OCI-LY3 (cell line): ENCODE measurements around the gene HHLA2.

Experiments used
- H2AFZ ChIP-seq: fragments of 200-600, 300-600 bp; shearing (Covaris generic); 2 replicates; pipeline ENCODE4 v1.6.0; 2014; ENCODE audit warnings: antibody characterized with exemption, low read depth, low read length
- H3K27ac ChIP-seq: fragments of 200-600, 300-600 bp; sonication (generic); 2 replicates; pipeline ENCODE4 v1.5.1; 2014; ENCODE audit warnings: mild to moderate bottlenecking, low read length, moderate library complexity, mixed read lengths
- H3K27me3 ChIP-seq: fragments of 200-600, 300-600 bp; sonication (generic); 2 replicates; pipeline ENCODE4 v1.6.1; 2014; ENCODE audit warnings: low read depth, low read length, mixed read lengths
- H3K36me3 ChIP-seq: fragments of 200-600, 300-600 bp; sonication (generic); replicated peaks from 2 replicates; pipeline ENCODE3; 2014; ENCODE audit warnings: low read depth, low read length, mixed read lengths
- H3K4me1 ChIP-seq: fragments of 300-600, 200-600 bp; sonication (generic); 2 replicates; pipeline ENCODE4 v1.6.1; 2014; ENCODE audit warnings: low read length, mixed read lengths
- H3K4me2 ChIP-seq: fragments of 200-600, 300-600 bp; sonication (generic); 2 replicates; pipeline ENCODE4 v1.6.1; 2014; ENCODE audit warnings: low read length, mixed read lengths
- H3K4me3 ChIP-seq: fragments of 300-600, 200-600 bp; sonication (generic); 2 replicates; pipeline ENCODE4 v1.5.1; 2014; ENCODE audit warnings: antibody characterized with exemption, mild to moderate bottlenecking, low read length, moderate library complexity
- H3K79me2 ChIP-seq: fragments of 300-600, 200-600 bp; shearing (Covaris generic); 2 replicates; pipeline ENCODE4 v1.6.1; 2014; ENCODE audit warnings: mild to moderate bottlenecking, low read length, mixed read lengths
- H3K9ac ChIP-seq: fragments of 300-600, 200-600 bp; shearing (Covaris generic); 2 replicates; pipeline ENCODE4 v1.6.0; 2014; ENCODE audit warnings: mild to moderate bottlenecking, low read length, moderate library complexity
- H3K9me3 ChIP-seq: fragments of 200-600, 300-600 bp; shearing (Covaris generic); 2 replicates; pipeline ENCODE4 v1.6.1; 2014; ENCODE audit warnings: low read length, mixed read lengths; ENCODE audit not compliant: insufficient read depth
- H4K20me1 ChIP-seq: fragments of 200-600, 300-600 bp; sonication (generic); 2 replicates; pipeline ENCODE4 v1.6.1; 2016; ENCODE audit warnings: low read length, mixed read lengths; ENCODE audit not compliant: insufficient read depth
- EZH2phosphoT487 ChIP-seq: fragments of 200-600 bp; shearing (Covaris generic); IDR thresholded peaks from 2 replicates; pipeline ENCODE4 v1.6.1; 2018; ENCODE audit warnings: antibody characterized with exemption, mixed run types, low read depth
- TF ChIP-seq, protein P1 (sequence below): fragments of 200-600, 300-600 bp; sonication (generic); IDR thresholded peaks from 2 replicates; pipeline ENCODE4 v1.5.1; 2014; ENCODE audit warnings: antibody characterized with exemption, low read length, low read depth

The HHLA2 gene

DNA sequence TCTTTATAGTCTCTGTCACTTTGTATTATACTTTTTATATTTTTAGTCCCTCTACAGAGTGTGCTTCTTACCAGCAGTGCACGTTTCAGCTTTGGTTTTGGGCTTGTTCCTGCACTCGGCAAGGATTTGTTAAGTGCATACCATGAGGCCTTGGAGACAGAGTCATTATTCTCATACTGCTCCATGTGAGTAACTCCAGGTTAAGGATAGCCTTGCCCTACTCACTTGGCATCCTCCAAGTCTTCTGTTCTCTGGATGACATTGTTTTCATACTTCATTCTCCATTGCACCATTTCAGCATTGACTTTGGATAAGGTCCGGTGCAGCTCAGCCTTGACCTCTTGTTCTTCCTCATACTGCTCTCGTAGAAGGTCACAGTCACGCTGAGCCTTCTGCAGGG, 117.7 kb downstream of the HHLA2 start:
- Histone ChIP-seq H3K27me3 (peaks cover 5% of the 10 kb centered on the region; the same call in 1 of the 2 replicates), H3K4me1 (no peaks in the 10 kb centered on the region), H3K79me2 (no peaks in the 10 kb centered on the region), H3K9me3 (no peaks in the 10 kb centered on the region), H3K27ac (no peak overlapping the region), H3K9ac (no peak overlapping the region), H3K4me2 (no peak overlapping the region), H3K36me3 (no peaks in the 10 kb centered on the region), H3K4me3 (no peak overlapping the region), H2AFZ (no peak overlapping the region), H4K20me1 (no peaks in the 10 kb centered on the region)
- no peak for TF ChIP-seq EZH2phosphoT487
- TF ChIP-seq, protein P1, sequence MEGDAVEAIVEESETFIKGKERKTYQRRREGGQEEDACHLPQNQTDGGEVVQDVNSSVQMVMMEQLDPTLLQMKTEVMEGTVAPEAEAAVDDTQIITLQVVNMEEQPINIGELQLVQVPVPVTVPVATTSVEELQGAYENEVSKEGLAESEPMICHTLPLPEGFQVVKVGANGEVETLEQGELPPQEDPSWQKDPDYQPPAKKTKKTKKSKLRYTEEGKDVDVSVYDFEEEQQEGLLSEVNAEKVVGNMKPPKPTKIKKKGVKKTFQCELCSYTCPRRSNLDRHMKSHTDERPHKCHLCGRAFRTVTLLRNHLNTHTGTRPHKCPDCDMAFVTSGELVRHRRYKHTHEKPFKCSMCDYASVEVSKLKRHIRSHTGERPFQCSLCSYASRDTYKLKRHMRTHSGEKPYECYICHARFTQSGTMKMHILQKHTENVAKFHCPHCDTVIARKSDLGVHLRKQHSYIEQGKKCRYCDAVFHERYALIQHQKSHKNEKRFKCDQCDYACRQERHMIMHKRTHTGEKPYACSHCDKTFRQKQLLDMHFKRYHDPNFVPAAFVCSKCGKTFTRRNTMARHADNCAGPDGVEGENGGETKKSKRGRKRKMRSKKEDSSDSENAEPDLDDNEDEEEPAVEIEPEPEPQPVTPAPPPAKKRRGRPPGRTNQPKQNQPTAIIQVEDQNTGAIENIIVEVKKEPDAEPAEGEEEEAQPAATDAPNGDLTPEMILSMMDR, result no peak

DNA sequence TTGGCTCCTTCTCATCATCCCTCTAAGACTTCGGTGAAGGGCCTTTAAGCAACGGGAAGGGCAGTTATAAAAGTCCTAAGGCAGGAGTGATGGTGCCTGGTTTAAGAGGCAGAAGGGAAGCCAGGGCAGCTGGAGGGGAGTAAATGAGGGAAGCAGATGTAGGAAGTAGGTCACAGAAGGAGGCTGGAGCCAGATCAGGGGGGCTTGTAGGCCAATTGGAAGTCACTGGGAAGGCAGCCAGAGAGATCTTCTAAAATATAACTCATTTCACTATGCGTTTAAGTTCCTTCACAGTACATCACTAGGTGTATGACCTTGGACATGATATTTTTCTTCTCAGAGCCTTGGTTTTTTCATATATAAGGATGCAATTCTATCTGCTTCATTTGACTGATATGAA, 119.3 kb downstream of the HHLA2 start:
- TF ChIP-seq EZH2phosphoT487, result no peak
- TF ChIP-seq, protein P1, result no peak
- Histone ChIP-seq H3K9ac (no peak overlapping the region), H3K79me2 (no peaks in the 10 kb centered on the region), H3K4me3 (no peak overlapping the region), H2AFZ (no peak overlapping the region), H3K27me3 (peaks cover 5% of the 10 kb centered on the region; the same call in 1 of the 2 replicates), H3K27ac (no peak overlapping the region), H3K36me3 (no peaks in the 10 kb centered on the region), H4K20me1 (no peaks in the 10 kb centered on the region), H3K4me1 (no peaks in the 10 kb centered on the region), H3K4me2 (no peak overlapping the region), H3K9me3 (no peaks in the 10 kb centered on the region)

DNA sequence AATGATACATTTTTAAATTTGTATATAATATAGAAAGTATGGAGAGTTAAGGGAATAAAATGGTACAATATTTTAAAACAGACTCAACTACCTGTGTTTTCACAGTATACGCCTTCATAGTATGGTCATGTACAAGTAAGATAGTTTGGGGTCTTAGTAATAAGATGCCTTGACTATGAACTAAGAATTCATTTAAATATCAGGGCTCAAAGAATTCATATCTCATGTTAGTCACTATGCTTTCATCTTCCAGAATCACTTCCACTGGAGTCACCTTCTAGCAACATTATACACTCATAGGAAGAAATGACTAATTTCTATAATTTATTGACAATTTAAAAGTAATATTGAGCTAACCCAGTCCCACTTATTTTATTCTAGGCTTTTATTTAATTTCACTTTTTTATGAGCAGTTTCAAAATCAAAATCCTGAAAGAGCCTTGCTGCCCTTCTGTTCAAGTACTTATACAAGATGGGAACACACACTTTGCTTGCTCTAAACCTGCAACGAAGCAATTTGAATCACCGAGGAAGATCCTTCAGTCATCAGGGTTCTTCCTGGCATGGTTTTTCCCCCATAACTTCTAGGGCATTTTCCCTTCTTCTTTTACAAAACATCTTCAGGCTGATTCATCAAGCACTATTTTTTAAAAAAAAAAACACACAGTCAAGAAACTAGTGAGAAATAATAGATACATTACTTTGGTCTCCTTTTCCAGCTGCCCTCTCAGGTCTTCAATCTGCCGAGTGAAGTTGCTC, 119.9 kb downstream of the HHLA2 start:
- Histone ChIP-seq H3K27ac (no peak overlapping the region), H3K27me3 (peaks cover 5% of the 10 kb centered on the region; the same call in 1 of the 2 replicates), H2AFZ (no peak overlapping the region), H3K4me3 (no peak overlapping the region), H3K9me3 (no peaks in the 10 kb centered on the region), H4K20me1 (no peaks in the 10 kb centered on the region), H3K4me2 (no peak overlapping the region), H3K36me3 (no peaks in the 10 kb centered on the region), H3K79me2 (no peaks in the 10 kb centered on the region), H3K9ac (no peak overlapping the region), H3K4me1 (no peaks in the 10 kb centered on the region)
- TF ChIP-seq, protein P1, result no peak
- TF ChIP-seq EZH2phosphoT487, result no peak

DNA sequence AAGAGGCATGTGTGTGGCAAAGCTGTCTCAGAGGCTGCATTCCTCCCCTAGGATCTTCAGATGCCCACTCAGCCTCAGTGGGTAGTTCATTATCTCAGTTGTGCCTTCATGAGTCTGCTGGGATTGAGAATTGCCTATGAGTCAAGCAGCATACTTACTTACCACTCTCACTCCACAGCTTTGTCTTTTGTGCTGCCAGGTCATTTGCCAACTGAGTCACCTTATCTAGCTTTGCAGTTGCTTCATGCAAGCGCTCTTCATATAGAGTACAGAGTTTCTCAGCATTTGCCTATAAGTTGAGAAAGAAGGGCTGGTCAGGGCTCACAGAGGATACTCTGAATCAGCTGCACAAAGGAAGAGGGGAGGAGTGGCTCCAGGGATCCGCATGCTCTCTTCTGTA, 124.6 kb downstream of the HHLA2 start:
- Histone ChIP-seq H3K27ac (no peak overlapping the region), H4K20me1 (no peaks in the 10 kb centered on the region), H2AFZ (no peak overlapping the region), H3K4me2 (no peak overlapping the region), H3K9ac (no peak overlapping the region), H3K79me2 (no peaks in the 10 kb centered on the region), H3K4me1 (no peaks in the 10 kb centered on the region), H3K9me3 (no peaks in the 10 kb centered on the region), H3K36me3 (no peaks in the 10 kb centered on the region), H3K27me3 (peaks cover 5% of the 10 kb centered on the region; the same call in 1 of the 2 replicates), H3K4me3 (no peak overlapping the region)
- TF ChIP-seq EZH2phosphoT487, result no peak
- TF ChIP-seq, protein P1, result no peak
